Glutamatergic neuron (in vitro differentiated cells): ENCODE results near the gene CDH23. TPM values are rescaled to one million over a fixed set of nuclear protein-coding genes. Genes with fewer than 3 reads are reported as not detected.

ENCODE experiments used
- DNase-seq: peaks from one replicate; pipeline ENCODE4 v3.0.0; 2022
- H3K27ac Mint-ChIP-seq: one replicate; pipeline ENCODE4 v1.8.0; 2020; ENCODE audit warnings: mild to moderate bottlenecking, mixed read lengths, inconsistent platforms; ENCODE audit not compliant: unreplicated experiment
- H3K27me3 Mint-ChIP-seq: one replicate; pipeline ENCODE4 v1.8.0; 2020; ENCODE audit warnings: mild to moderate bottlenecking, moderate library complexity, mixed read lengths, inconsistent platforms; ENCODE audit not compliant: unreplicated experiment
- H3K36me3 Mint-ChIP-seq: one replicate; pipeline ENCODE4 v1.8.0; 2020; ENCODE audit warnings: mild to moderate bottlenecking, mixed read lengths, inconsistent platforms; ENCODE audit not compliant: unreplicated experiment
- H3K4me1 Mint-ChIP-seq: one replicate; pipeline ENCODE4 v1.8.0; 2020; ENCODE audit warnings: mild to moderate bottlenecking, low read depth, mixed read lengths, inconsistent platforms; ENCODE audit not compliant: unreplicated experiment
- H3K4me3 Mint-ChIP-seq: one replicate; pipeline ENCODE4 v1.8.0; 2020; ENCODE audit warnings: mild to moderate bottlenecking, mixed read lengths, inconsistent platforms; ENCODE audit not compliant: unreplicated experiment
- H3K9me3 Mint-ChIP-seq: one replicate; pipeline ENCODE4 v1.8.0; 2020; ENCODE audit warnings: mild to moderate bottlenecking, moderate library complexity, mixed read lengths, inconsistent platforms; ENCODE audit not compliant: unreplicated experiment
- CTCF ChIP-seq: fragments of 200-600 bp; sonication (generic); IDR thresholded peaks from one replicate; pipeline ENCODE4 v1.5.0; 2021; ENCODE audit not compliant: partially characterized antibody, unreplicated experiment
- total RNA-seq: library from RNA; stranded (reverse); fragmentation: NEBNext Ultra II Directional; extraction: Animal tissue kit (Norgen Biotek cat#: 25700); gene quantifications from one replicate; pipeline ENCODE4 v1.2.1, GENCODE V29; 2021; ENCODE audit not compliant: unreplicated experiment

Gene CDH23
- total RNA-seq, 1 donor from 2014 or later: 2.0 TPM

- peaks cover 7% of the 10 kb centered on the region for H3K27me3 Mint-ChIP-seq
- H3K9me3 Mint-ChIP-seq: peaks cover 11% of the 10 kb centered on the region
- DNase-seq: no peak
- H3K36me3 Mint-ChIP-seq: no peaks in the 10 kb centered on the region
- TF ChIP-seq CTCF: no peak
- no peak overlapping the region for H3K27ac Mint-ChIP-seq
- H3K4me3 Mint-ChIP-seq: no peak overlapping the region
- H3K4me1 Mint-ChIP-seq: peaks cover 25% of the 10 kb centered on the region
Observed at GRCh38 chr10:71515531-71516172, 118.9 kb downstream of the CDH23 start.

GRCh38 chr10:71516890-71517289, 120.2 kb downstream of the CDH23 start:
- TF ChIP-seq CTCF: no peak
- no peak for DNase-seq
- Mint-ChIP-seq H3K4me1 (peaks cover 21% of the 10 kb centered on the region), H3K4me3 (no peak overlapping the region), H3K27ac (peak overlapping the region; percentile 77), H3K36me3 (no peaks in the 10 kb centered on the region), H3K9me3 (peaks cover 10% of the 10 kb centered on the region), H3K27me3 (peaks cover 8% of the 10 kb centered on the region)

GRCh38 chr10:71517298-71518169, 120.8 kb downstream of the CDH23 start:
- H3K36me3 Mint-ChIP-seq: no peaks in the 10 kb centered on the region
- H3K9me3 Mint-ChIP-seq: peaks cover 12% of the 10 kb centered on the region
- peak; percentile 45 for DNase-seq
- no peak for TF ChIP-seq CTCF
- peaks cover 23% of the 10 kb centered on the region for H3K4me1 Mint-ChIP-seq
- H3K27ac Mint-ChIP-seq: peak overlapping the region; percentile 80
- H3K4me3 Mint-ChIP-seq: no peak overlapping the region
- H3K27me3 Mint-ChIP-seq: peaks cover 8% of the 10 kb centered on the region

GRCh38 chr10:71520042-71520441, 123.3 kb downstream of the CDH23 start:
- TF ChIP-seq CTCF: no peak
- H3K27ac Mint-ChIP-seq: no peak overlapping the region
- no peaks in the 10 kb centered on the region for H3K36me3 Mint-ChIP-seq
- H3K4me1 Mint-ChIP-seq: peaks cover 20% of the 10 kb centered on the region
- no peak for DNase-seq
- H3K4me3 Mint-ChIP-seq: no peak overlapping the region
- H3K27me3 Mint-ChIP-seq: peaks cover 8% of the 10 kb centered on the region
- H3K9me3 Mint-ChIP-seq: peaks cover 14% of the 10 kb centered on the region
